NCI-H146 treated with DMSO at 0.1 percent for 48 hours (cell line): ENCODE measurements around the gene C2CD3.
"Not testable (repeated sequence)": the region's sequence is repeated elsewhere in the genome, so short reads cannot be mapped to it uniquely, and the experiment has no call there.

Experiments
- DNase-seq: peaks from one replicate; lab custom pipeline; 2025; ENCODE audit not compliant: unreplicated experiment; lab: John Stamatoyannopoulos, UW

The C2CD3 gene

DNA sequence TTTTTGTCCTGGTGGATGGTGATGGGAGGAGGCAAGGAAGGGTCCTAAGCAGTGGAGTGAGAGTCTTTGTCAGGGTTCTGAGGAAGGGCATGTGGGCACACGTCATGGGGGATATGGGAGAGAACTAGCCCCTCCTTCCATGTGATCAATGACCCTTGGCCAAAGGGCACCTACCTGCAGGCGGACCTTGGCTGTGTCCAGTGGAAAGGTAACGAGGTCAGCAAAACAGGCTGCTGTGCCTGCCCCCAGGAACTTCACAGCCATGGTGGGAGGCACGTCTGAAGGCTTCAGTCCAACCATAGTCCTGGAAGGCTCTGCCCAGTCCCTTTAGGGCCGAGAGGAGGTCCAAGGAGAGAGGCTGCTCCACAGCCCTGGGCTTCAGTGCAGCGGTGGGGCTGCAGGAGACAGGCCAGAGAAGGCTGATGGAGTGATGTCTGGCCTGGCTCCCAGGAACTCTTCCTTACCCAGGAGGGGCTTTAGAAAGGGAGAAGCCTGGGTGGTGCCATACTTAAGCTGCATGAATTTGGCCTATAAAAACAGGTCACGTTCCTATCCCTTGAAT lies 164.0 kb downstream of the C2CD3 start:
- DNase-seq: no peak

DNA sequence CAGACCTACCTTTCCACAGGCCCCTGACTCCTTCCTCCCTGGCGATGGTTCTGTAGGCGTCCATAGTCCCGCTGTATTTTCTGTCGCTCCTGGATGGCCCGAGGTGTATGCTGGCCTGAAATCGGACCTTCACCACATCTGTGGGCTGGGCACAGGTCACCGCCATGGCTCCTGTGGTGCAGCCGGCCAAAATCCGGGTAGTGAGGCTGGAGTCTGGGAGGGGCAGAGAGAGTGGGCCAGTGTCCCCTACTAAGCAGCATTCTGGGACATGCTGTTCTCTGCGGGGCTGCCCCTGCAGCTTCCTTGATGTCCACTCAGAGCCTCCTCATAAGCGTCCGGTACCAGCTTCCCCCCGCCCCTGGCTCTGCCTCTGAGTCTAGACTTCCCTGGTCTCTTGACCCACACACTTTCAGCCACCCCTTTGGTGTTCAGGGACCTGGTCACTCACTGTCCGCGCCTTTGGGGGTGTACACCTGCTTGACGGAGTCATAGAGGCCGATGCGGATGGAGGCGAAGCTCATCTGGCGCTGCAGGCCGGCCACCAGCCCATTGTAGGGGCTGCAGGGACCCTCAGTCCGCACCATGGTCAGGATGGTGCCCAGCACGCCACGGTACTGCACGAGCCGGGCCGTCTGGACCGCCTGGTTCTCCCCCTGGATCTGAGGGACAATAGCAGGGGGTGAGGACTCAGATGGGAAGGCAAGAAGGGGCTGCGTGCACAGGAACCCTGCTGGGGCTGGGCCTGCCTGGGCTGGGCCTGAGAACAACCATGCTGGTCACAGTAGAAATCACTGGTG lies 164.9 kb downstream of the C2CD3 start:
- no peak for DNase-seq

DNA sequence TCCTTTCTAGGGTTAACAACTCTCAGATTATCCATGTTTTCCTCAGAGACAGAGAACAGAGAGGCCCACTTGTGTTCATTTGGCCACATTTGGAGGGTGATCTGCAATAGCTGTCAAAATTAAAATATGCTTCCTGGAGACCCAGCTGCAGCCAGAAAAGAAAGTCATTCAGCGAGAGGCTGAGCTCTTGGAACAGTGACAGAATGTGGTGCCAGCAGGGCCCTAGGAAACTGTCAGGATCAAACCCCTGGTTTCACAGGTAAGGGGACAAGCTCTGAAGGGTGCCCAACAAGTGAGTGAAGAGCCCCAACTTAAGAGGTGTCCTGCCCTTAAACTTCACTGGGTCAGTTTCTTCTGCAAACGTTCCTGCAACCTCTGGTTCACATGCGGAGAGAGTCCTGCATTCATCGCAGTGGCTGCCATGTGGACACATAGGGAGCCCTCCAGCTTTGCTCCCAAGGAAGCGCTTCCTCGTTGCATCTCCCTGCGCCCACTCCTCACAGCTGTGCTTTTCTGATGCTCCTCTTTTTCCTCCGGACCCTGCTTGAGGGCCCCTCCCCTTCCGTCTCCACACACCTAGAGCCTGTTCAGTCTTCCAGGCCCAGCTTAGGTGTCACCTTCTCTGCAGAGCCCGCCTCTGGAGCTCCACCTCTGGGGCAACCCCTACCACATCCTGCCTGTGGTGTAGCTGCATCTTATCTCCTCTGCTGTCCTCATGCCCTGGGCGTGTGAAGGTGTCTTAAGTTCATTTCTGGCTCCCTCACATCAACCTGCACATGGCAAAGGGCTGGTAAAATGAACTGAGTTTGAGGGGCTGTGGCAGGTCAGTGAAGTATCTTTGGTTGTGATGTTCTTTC lies 165.8 kb downstream of the C2CD3 start:
- no peak for DNase-seq

DNA sequence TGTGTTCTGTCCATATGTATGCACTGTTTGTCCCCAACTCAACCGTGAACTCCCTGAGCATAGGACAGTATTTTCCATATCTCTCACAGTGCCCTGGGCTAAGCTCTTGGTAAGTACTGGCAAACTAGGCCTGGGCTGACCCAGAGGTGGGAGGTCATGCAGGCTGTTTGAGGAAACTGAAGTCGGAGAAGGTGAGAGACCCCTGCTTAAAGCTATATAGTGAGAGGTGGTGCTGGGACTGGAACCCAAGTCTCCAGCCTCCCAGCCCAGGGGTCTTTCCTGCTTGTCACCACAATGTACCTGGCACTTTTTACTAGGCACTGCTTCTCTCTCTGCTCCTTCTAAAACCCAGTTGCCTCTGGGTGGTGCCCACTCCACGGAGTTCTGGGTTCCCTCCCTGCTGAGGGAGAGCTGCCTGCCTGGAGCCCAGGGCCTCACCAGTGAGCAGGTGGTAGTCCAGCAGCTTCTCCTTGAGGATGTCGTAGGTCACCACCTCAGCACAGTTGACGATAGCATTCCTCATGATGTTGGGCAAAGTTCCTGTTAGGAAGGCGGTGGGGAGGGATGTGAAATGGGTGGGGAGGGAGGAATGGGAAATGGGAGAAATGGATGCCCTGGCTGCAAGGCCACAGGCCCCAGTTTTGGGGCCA lies 166.6 kb downstream of the C2CD3 start:
- DNase-seq: no peak

DNA sequence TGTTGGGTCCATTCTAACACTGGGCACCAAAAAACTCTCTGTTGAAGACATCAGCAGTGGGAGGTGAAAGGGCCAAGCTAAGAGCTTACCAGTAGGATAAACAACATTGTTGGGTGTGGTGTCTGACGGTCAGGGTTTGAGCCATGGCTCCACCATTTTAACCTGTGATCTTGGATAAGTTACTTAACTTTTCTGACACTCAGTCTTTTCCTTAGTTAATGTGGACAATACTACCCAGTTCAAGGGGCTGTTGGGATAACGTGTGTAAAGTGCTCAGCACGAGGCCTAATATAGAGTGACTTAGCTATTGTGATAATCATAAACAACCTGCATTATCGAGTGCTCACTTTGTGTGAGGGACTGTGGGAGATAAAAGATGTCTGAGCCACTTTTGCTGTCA lies 168.0 kb downstream of the C2CD3 start:
- no peak for DNase-seq

DNA sequence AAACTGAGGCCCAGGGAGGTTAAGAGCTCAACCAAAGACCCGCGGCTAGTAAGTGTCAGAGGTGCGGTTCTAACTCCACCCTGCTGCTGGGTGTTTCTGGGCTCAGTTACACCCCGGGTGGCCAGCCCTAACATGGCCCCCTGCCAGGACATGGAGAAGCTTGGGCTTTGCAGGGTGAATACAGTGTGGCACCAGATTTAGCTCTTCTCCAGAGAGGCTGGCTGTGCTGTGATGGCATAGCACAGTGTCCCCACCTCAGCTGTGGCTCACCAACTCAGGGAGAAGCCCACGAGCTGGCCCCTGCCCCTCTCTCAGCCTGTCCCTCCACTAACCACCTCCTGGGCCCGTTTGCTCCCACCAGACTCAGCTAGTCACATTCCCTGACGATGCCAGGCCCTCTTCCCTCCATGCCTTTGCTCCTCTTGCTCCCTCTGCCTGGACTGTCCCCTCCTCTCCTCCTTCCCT lies 168.9 kb downstream of the C2CD3 start:
- no peak for DNase-seq

DNA sequence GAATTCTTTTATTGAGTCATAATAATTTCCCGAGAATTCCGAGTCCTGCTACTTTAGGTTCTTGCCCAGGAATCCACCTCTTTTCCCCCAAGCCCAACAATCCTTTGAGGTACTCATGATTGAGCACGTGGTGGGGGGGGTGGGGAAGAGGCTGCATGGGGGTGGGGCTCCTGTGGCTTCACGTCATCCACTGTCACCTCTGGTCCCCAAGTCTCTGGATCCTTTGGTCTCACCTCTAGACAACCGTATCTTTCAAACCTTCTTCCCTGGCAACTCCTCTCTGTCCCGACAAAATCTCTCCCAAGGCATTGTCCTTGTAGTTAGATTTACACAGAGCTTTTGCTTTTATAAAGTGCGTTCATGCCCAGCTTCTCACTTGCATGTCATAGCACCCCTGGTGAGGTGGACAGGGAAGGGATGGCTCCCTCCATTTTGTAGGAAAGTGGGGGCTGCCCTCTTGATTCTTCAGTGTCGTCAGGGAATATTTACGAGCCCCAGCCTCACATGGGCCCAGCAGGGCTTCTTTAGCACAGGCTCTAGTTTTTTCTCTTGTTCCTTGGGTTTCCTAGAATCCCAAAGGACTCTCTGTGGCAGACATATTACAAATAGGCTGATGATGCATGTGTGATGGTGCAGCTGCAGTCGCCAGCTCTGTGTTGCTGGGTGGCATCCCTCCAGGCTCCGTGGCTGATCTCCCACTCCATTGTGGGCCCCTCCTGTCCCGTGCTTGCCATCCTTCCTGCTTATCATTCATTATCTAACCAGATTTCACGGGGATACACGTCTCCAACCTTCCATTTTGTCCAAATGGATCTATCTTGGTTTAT lies 170.3 kb downstream of the C2CD3 start:
- DNase-seq: no peak

DNA sequence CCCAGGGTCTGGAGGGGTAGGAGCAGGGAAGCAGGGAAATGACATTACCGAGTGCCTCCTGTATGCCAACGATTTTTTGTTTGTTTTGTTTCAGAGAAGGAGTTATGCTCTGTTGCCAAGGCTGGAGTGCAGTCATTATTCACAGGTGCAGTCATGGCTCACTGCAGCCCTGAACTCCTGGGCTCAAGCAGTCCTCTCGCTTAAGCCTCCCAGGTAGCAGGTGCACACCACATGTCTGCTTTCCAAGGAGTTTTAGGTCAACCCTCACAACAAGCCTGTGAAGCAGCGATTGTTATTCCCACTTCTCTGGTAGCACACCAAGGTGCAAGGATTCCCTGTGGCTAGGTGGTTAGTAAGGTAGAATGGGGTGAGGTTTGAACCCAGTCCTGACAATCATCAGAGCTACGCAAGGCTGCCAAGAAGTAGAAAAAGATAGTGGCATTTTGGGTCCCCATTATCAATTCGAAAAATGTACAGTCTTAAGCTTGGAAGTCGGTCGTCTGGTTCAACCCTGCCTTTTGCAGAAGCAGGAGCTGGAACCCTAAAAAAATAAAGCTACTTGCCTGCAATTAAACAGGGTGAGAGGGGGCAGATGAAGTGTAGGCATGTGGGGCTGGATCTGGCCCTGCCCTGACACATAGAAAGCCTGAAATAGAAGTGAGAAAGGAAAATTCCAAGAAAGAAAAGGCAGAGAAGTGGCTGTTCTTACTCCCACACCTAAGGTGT lies 171.1 kb downstream of the C2CD3 start:
- no peak for DNase-seq

DNA sequence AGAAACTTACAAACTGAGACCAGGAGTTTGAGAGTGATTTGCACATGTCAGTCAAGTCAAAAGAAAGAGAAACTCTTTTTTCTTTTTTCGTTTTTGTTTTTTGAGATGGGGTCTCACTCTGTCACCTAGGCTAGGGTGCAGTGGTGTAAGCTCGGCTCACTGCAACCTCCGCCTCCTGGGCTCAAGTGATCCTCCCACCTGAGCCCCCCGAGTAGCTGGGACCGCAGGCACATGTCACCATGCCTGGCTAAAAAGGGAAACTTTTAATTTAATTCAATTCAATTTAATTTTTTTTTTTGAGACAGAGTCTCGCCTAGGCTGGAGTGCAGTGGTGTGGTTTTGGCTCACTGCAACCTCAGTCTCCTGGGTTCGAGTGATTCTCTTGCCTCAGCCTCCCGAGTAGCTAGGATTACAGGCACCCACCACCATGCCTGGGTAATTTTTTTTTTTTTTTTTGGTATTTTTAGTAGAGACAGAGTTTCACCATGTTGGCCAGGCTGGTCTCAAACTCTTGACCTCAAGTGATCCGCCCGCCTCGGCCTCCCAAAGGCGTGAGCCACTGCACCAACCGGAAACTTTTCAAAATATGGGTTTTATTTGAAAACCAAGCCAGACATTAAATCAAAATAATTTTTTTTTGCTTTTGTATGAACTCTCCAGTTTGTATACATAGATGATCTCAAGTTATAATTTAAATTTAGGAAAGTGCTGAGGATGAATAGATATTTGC lies 171.8 kb downstream of the C2CD3 start:
- DNase-seq: no peak

DNA sequence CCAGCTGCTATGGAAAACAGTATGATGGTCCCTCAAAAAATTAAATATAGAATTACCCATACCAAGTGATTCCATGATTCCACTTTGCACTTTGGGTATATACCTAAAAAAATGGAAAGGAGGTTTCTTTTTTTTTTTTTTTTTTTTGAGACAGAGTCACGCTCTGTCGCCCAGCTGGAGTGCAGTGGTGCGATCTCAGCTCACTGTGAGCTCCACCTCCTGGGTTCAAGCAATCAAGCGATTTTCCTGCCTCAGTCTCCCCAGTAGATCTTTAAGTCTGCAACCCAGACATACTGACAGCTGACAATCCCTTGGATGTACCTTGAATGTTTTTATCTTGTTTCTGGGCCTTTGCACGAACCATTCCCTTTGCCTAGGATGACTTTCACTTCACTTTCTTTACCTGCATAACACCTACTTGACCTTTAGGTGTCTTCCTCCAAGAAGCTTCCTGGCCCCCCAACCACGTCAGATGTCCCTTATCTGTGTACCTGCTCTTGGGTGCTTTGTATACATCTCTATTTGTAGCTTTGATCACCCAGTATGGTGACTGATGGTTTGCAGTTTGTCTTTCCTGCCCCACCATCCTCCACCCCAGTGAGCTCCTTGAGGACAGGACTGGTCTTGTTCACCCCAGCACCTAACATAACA lies 173.6 kb downstream of the C2CD3 start:
- DNase-seq: no peak

DNA sequence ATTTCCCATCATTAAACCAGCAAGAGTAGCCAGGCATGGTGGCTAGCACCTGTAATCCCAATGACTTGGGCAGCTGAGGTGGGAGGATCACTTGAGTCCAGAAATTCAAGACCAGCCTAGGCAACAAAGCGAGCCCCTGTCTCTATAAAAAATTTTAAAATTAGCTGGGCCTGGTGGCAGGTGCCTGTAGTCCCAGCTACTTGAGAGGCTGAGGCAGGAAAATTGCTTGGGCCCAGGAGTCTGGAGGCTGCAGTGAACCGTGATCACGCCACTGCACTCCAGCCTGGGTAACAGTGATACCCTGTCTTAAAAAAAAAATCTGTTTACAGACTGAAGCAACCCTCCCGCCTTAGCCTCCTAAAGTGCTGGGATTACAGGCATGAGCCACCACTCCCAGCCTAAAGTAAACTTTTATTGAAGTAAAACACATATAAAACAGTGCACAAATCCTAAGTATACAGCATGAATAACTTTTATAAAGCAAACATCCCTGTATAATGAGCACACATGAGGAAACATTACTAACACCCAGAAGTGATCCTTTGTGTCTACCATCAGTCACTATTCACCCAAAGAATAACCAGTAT lies 174.5 kb downstream of the C2CD3 start:
- DNase-seq: no peak

DNA sequence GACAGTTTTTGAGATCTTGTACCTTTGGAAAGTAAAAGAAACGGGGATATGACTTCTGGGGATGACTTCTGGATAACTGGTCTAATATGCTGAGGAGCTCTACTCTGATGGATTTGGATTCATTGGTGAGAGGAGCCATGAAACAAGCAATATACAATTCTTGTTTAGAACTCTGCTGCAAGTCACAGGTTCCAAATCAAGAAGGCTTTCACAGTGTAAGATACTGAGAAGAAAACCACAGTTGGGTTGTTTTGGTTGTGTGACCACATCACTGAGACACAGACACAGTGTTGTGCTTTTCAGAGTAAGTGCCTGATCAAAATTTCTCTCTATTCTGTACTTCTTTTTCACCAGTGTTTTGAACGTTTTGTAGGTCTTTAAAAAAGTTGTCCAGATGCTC lies 175.1 kb downstream of the C2CD3 start:
- DNase-seq: no peak

DNA sequence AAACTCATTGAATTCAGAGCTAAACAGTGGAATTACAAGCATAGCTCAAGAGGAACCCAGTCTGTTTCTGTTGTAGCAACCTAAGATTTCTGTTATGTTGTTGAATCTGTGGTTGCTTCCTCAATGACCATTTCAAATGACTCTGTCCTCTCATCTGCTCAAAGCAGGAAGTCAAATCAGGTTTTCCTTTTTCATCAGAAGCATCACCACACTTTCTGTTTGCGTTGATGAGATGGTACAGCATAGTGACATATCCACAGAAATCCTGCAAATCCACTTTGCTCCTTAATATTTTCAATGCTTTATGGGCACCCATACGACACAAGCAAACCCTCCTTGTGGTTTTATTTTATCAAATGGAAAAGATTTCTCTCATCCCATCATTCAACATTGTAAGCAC lies 175.6 kb downstream of the C2CD3 start:
- no peak for DNase-seq

DNA sequence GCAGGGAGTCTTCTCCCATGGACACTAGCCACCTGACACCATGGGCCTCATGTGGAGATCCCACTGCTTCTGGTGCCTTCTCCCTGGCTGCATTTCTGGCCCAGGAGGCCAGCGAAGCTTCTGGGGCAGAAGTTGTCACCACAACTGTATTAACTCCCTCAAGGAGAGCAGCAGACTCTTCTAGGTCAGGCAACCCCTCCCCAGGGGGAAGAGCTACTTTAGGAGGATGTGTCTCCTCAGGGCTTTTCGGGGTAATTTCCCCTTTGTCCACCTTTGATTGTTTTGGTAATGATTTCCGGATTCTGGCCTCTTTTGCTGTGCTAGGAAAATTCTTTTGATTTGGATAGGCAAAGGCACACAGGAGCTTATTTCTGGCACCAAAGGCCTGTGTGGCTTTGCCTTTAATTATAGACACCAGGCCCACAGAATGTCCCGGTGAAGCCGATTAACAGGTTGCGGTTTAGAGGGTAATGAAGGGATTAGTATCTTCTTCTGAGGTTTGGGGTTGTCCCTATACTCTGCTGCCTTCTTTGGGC lies 179.3 kb downstream of the C2CD3 start:
- no peak for DNase-seq

DNA sequence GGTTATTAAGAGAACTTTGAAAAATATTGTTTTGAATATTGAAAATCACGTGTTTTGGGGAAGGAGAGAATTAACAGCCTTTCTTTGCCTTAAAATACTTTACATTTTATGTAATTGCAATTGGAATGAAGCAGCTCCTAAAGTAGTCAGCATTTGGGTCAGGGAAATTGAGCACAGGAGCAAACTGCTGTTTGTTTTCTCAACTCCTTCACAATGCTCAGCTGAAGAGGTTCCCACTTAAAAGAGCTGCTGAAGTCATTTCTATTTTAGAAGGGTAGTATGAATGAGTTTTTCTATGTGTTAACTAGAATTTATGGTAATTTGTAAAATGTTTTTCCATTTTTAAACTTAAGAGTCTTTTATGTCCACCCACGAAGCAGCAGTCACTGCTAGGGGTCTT lies 180.1 kb downstream of the C2CD3 start:
- no peak for DNase-seq

DNA sequence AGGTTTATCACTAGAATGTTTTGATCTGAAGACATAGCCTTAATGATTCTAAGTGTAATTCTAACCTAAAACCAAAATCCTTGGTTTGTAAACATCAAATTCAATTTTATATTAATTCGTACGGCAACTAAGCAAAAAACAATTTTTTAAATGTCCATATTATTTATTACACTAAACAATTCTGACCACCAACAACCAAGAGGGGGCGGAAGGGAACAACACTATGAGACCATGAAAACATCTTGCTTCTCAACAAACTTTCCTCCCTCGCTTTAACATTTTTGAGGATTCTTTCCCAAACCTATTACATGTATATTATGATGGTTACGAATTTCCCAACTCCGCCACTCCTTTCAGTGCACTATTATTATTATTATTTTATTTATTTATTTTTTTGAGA lies 181.6 kb downstream of the C2CD3 start:
- DNase-seq: no peak

DNA sequence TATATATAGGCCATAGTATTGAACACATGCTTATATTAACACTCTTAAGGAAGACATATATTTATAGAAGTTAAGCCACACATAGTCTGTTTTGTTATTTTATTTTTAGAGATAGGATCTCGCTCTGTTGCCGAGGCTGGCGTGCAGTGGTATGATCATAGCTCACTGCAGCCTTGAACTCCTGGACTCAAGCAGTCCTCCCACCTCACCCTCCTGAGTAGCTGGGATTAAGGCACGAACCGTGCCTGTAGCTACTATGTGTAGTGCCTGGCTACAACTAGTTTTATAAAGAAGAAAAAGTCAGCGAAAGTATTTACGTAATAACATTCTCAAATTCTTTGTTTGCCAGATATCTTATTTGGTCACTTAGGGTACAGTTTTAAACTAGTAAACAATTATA lies 182.6 kb downstream of the C2CD3 start:
- DNase-seq: no peak

DNA sequence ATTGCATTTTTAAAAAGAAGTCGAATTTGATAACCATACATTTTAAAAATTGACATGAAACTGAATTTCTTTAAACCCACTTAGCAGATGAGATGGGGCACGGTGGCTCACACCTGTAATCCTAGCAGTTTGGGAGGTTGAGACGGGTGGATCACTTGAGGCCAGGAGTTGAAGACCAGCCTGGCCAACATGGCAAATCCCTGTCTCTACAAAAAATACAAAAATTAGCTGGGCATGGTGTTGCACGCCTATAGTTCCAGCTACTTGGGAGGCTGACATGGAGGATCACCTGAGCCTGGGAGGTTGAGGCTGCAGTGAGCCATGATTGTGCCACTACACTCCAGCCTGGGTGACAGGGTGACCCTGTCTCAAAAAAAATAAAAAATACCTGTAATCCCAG lies 185.1 kb downstream of the C2CD3 start:
- DNase-seq: not testable (repeated sequence)
